HepG2 (cell line): ENCODE results near the gene IL21R. TPM values are rescaled to one million over a fixed set of nuclear protein-coding genes. Genes with fewer than 3 reads are reported as not detected.
A peak's percentile ranks its signal among the peaks of the same experiment; 100 is the strongest.

Experiments used
- CEBPB ChIP-seq: IDR thresholded peaks from 2 replicates; pipeline ENCODE4 v1.6.1; 2011; ENCODE audit warnings: low read depth, low read length, improper control_type of control experiment, borderline replicate concordance
- DPF2 ChIP-seq: sonication (generic); formaldehyde crosslinking; IDR thresholded peaks from 2 replicates; pipeline ENCODE4 v1.4.0; 2020; ENCODE audit warnings: mild to moderate bottlenecking, low read depth, missing genetic modification reagents, borderline replicate concordance
- DR1 ChIP-seq: sonication (generic); formaldehyde crosslinking; IDR thresholded peaks from 2 replicates; pipeline ENCODE4 v1.8.0; 2021; ENCODE audit warnings: mild to moderate bottlenecking, missing genetic modification reagents, inconsistent platforms
- ELF3 ChIP-seq: IDR thresholded peaks from 2 replicates; pipeline ENCODE4 v1.6.1; 2016; ENCODE audit warnings: missing genetic modification reagents, missing compliant biosample characterization
- FOSL2 ChIP-seq: sonication (generic); formaldehyde crosslinking; IDR thresholded peaks from 2 replicates; pipeline ENCODE4 v1.4.0; 2020; ENCODE audit warnings: missing genetic modification reagents
- FOXK1 ChIP-seq: sonication (generic); formaldehyde crosslinking; IDR thresholded peaks from 2 replicates; pipeline ENCODE4 v1.4.0; 2020; ENCODE audit warnings: low read depth, missing genetic modification reagents, borderline replicate concordance
- FOXO1 ChIP-seq: sonication (generic); formaldehyde crosslinking; IDR thresholded peaks from 2 replicates; pipeline ENCODE4 v1.4.0; 2020; ENCODE audit warnings: missing genetic modification reagents
- GABPA ChIP-seq, 2 experiments: IDR thresholded peaks; 2 replicates each; pipeline ENCODE4 v1.6.1; 2011 to 2016; ENCODE audit warnings: low read depth in 2 of 2, low read length in 1 of 2, missing biosample characterization in 1 of 2, missing genetic modification characterization in 1 of 2
- GATA4 ChIP-seq: sonication (generic); IDR thresholded peaks from 2 replicates; pipeline ENCODE4 v1.6.1; 2016; ENCODE audit warnings: antibody characterized with exemption, low read depth, borderline replicate concordance
- GATAD2A ChIP-seq: IDR thresholded peaks from 2 replicates; pipeline ENCODE4 v1.6.1; 2016
- HMG20B ChIP-seq: conservative IDR thresholded peaks from 2 replicates; pipeline ENCODE4 v1.6.1; 2016; ENCODE audit warnings: missing genetic modification reagents, missing compliant biosample characterization
- HNF4A ChIP-seq: sonication (generic); formaldehyde crosslinking; IDR thresholded peaks from 2 replicates; pipeline ENCODE4 v1.4.0; 2020; ENCODE audit warnings: missing genetic modification reagents
- NR2C2 ChIP-seq: sonication (generic); formaldehyde crosslinking; IDR thresholded peaks from 2 replicates; pipeline ENCODE4 v1.4.0; 2020; ENCODE audit warnings: missing genetic modification reagents, mild to moderate bottlenecking, moderate library complexity, borderline replicate concordance
- RCOR2 ChIP-seq: IDR thresholded peaks from 2 replicates; pipeline ENCODE4 v1.6.1; 2016; ENCODE audit warnings: missing biosample characterization, missing genetic modification reagents
- SP1 ChIP-seq, 2 experiments: fragments of 450-650 bp in 1 of 2; sonication (generic) in 1 of 2; formaldehyde crosslinking in 1 of 2; IDR thresholded peaks; 2 replicates each; pipeline versions ENCODE4 v1.4.0 to v1.6.1; 2016 to 2020; ENCODE audit warnings: missing genetic modification reagents in 1 of 2
- SP5 ChIP-seq: IDR thresholded peaks from 2 replicates; pipeline ENCODE4 v1.6.1; 2016; ENCODE audit warnings: low read depth, borderline replicate concordance
- ZNF34 ChIP-seq: sonication (generic); formaldehyde crosslinking; IDR thresholded peaks from 2 replicates; pipeline ENCODE4 v1.4.0; 2020; ENCODE audit warnings: mild to moderate bottlenecking, missing genetic modification reagents, borderline replicate concordance
- ZNF441 ChIP-seq: sonication (generic); formaldehyde crosslinking; IDR thresholded peaks from 2 replicates; pipeline ENCODE4 v1.7.0; 2021; ENCODE audit warnings: missing genetic modification reagents, borderline replicate concordance
- ZSCAN30 ChIP-seq: sonication (generic); formaldehyde crosslinking; IDR thresholded peaks from 2 replicates; pipeline ENCODE4 v1.5.0; 2020; ENCODE audit warnings: mild to moderate bottlenecking, missing genetic modification reagents
- polyA plus RNA-seq, 8 experiments: library from polyadenylated mRNA; depleted of rRNA in 3 of 8; stranded (reverse) in 7 of 8; unstranded in 1 of 8; fragments of >200 nt; fragmentation: Illumina TruSeq in 4 of 8; extraction: Trizol in 4 of 8; gene quantifications; 2 replicates each; pipeline versions ENCODE4 v1.2.1 to v1.2.3, GENCODE V29; 2011 to 2016; ENCODE audit warnings: low read depth in 4 of 8, missing spikeins in 1 of 8, mixed read lengths in 1 of 8; ENCODE audit not compliant: insufficient read depth in 1 of 8
- total RNA-seq, 5 experiments: library from RNA; depleted of rRNA; stranded (reverse); fragments of >200 nt; fragmentation: Illumina TruSeq; extraction: Trizol; gene quantifications; 2 replicates each; pipeline ENCODE4 v1.2.3, GENCODE V29; 2016; ENCODE audit warnings: low read depth in 1 of 5
- TF ChIP-seq, protein P1 (sequence below): sonication (generic); formaldehyde crosslinking; IDR thresholded peaks from 2 replicates; pipeline ENCODE4 v1.4.0; 2020; ENCODE audit warnings: missing genetic modification reagents
- TF ChIP-seq, protein P2 (sequence below): sonication (generic); formaldehyde crosslinking; IDR thresholded peaks from 2 replicates; pipeline ENCODE4 v1.9.0; 2021; ENCODE audit warnings: mild to moderate bottlenecking, missing genetic modification reagents
- TF ChIP-seq, protein P3 (sequence below): sonication (generic); formaldehyde crosslinking; IDR thresholded peaks from 2 replicates; pipeline ENCODE4 v1.4.0; 2020; ENCODE audit warnings: mild to moderate bottlenecking, missing genetic modification reagents

IL21R gene
- total and polyA plus RNA-seq, 2 of the 13 experiments (the other 11 are each of a cell fraction or from before 2014, with no cell fraction given), result 0.49 to 0.64 TPM

DNA sequence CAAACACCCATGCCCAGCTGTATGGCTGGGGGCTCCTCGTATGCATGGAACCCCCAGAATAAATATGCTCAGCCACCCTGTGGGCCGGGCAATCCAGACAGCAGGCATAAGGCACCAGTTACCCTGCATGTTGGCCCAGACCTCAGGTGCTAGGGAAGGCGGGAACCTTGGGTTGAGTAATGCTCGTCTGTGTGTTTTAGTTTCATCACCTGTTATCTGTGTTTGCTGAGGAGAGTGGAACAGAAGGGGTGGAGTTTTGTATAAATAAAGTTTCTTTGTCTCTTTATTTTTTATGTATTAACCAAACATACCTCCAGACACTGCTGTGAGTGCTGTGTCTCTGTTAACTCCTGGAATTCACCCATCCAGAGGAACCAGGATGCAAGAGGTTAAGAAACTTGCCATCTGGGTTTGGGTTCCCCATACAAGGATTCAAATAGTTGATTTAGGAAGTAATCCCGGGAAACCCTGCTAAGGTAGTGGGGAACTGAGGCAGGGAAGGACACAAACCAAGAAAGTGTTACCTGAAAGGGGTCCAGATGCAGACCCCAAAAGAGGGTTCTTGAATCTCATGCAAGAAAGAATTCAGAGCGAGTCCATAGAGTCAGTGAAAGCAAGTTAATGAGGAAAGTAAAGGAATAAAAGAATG is 37.4 kb upstream of the IL21R start (continued):
- TF ChIP-seq, protein P1, sequence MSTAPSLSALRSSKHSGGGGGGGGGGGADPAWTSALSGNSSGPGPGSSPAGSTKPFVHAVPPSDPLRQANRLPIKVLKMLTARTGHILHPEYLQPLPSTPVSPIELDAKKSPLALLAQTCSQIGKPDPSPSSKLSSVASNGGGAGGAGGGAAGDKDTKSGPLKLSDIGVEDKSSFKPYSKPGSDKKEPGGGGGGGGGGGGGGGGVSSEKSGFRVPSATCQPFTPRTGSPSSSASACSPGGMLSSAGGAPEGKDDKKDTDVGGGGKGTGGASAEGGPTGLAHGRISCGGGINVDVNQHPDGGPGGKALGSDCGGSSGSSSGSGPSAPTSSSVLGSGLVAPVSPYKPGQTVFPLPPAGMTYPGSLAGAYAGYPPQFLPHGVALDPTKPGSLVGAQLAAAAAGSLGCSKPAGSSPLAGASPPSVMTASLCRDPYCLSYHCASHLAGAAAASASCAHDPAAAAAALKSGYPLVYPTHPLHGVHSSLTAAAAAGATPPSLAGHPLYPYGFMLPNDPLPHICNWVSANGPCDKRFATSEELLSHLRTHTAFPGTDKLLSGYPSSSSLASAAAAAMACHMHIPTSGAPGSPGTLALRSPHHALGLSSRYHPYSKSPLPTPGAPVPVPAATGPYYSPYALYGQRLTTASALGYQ (CRISPR knock-in tag), result peak; percentile 93
- TF ChIP-seq DPF2 (peak; percentile 83), FOSL2 (peak; percentile 90), GABPA (IDR thresholded peaks at IDR 0.05; ENCODE audit: low read depth, low read length) (no peak), GABPA (CRISPR knock-in tag; IDR thresholded peaks at IDR 0.05; ENCODE audit: low read depth) (0 out of 2 replicates have a peak, but pooled peaks have one; percentile 34), NR2C2 (0 out of 2 replicates have a peak, but pooled peaks have one; percentile 17), GATAD2A (CRISPR knock-in tag) (peak; percentile 97), ZNF34 (CRISPR knock-in tag) (no peak), HMG20B (CRISPR knock-in tag) (peak; percentile 90), FOXK1 (CRISPR knock-in tag) (peak; percentile 68; the same call in 1 of the 2 replicates), CEBPB (peak; percentile 94), RCOR2 (CRISPR knock-in tag) (peak; percentile 90), SP1 (IDR thresholded peaks at IDR 0.05) (no peak), SP1 (CRISPR knock-in tag; IDR thresholded peaks at IDR 0.05) (peak; percentile 71; the same call in 1 of the 2 replicates), HNF4A (CRISPR knock-in tag) (peak; percentile 65), GATA4 (peak; percentile 61; the same call in 1 of the 2 replicates), SP5 (peak; percentile 99), ZSCAN30 (0 out of 2 replicates have a peak, but pooled peaks have one; percentile 31), DR1 (no peak), FOXO1 (peak; percentile 62), ZNF441 (CRISPR knock-in tag) (peak; percentile 60; the same call in 1 of the 2 replicates), ELF3 (peak; percentile 75)
- TF ChIP-seq, protein P2, sequence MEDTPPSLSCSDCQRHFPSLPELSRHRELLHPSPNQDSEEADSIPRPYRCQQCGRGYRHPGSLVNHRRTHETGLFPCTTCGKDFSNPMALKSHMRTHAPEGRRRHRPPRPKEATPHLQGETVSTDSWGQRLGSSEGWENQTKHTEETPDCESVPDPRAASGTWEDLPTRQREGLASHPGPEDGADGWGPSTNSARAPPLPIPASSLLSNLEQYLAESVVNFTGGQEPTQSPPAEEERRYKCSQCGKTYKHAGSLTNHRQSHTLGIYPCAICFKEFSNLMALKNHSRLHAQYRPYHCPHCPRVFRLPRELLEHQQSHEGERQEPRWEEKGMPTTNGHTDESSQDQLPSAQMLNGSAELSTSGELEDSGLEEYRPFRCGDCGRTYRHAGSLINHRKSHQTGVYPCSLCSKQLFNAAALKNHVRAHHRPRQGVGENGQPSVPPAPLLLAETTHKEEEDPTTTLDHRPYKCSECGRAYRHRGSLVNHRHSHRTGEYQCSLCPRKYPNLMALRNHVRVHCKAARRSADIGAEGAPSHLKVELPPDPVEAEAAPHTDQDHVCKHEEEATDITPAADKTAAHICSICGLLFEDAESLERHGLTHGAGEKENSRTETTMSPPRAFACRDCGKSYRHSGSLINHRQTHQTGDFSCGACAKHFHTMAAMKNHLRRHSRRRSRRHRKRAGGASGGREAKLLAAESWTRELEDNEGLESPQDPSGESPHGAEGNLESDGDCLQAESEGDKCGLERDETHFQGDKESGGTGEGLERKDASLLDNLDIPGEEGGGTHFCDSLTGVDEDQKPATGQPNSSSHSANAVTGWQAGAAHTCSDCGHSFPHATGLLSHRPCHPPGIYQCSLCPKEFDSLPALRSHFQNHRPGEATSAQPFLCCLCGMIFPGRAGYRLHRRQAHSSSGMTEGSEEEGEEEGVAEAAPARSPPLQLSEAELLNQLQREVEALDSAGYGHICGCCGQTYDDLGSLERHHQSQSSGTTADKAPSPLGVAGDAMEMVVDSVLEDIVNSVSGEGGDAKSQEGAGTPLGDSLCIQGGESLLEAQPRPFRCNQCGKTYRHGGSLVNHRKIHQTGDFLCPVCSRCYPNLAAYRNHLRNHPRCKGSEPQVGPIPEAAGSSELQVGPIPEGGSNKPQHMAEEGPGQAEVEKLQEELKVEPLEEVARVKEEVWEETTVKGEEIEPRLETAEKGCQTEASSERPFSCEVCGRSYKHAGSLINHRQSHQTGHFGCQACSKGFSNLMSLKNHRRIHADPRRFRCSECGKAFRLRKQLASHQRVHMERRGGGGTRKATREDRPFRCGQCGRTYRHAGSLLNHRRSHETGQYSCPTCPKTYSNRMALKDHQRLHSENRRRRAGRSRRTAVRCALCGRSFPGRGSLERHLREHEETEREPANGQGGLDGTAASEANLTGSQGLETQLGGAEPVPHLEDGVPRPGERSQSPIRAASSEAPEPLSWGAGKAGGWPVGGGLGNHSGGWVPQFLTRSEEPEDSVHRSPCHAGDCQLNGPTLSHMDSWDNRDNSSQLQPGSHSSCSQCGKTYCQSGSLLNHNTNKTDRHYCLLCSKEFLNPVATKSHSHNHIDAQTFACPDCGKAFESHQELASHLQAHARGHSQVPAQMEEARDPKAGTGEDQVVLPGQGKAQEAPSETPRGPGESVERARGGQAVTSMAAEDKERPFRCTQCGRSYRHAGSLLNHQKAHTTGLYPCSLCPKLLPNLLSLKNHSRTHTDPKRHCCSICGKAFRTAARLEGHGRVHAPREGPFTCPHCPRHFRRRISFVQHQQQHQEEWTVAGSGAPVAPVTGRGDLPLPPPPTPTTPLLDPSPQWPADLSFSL (CRISPR knock-in tag), result no peak
- TF ChIP-seq, protein P3, sequence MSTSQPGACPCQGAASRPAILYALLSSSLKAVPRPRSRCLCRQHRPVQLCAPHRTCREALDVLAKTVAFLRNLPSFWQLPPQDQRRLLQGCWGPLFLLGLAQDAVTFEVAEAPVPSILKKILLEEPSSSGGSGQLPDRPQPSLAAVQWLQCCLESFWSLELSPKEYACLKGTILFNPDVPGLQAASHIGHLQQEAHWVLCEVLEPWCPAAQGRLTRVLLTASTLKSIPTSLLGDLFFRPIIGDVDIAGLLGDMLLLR (CRISPR knock-in tag), result no peak
